Measurements from ENCODE around the gene SCAF8.

- TF ChIP-seq POLR2A (IDR thresholded peaks at IDR 0.05) (no peak), CTCF (IDR thresholded peaks at IDR 0.05) (no peak)
These were observed 49.3 kb upstream of the SCAF8 start for GRCh38 chr6:154683756-154684523.

Data from ovary (tissue), 3 donors.